Measurements from ENCODE around the gene C10orf120.

The C10orf120 gene

DNA sequence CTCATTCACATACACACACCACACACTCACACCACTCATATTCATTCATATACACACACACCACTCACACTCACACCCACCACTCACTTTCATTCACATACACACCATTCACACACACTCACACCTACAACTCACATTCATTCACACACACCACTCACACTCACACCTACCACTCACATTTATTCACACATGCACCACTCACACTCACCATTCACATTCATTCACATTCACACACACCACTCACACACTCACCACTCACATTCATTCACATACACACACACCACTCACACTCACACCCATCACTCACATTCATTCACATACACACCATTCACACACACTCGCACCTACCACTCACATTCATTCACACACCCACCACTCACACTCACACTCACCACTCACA, 25.4 kb upstream of the C10orf120 start:
- Mint-ChIP-seq H3K27ac (no peak overlapping the region), H3K9me3 (no peaks in the 10 kb centered on the region), H3K27me3 (ENCODE audit: low read depth, poor library complexity) (peaks cover 17% of the 10 kb centered on the region), H3K4me3 (no peak overlapping the region), H3K36me3 (ENCODE audit: low read depth) (no peaks in the 10 kb centered on the region), H3K4me1 (no peaks in the 10 kb centered on the region)
- TF ChIP-seq, protein P1, sequence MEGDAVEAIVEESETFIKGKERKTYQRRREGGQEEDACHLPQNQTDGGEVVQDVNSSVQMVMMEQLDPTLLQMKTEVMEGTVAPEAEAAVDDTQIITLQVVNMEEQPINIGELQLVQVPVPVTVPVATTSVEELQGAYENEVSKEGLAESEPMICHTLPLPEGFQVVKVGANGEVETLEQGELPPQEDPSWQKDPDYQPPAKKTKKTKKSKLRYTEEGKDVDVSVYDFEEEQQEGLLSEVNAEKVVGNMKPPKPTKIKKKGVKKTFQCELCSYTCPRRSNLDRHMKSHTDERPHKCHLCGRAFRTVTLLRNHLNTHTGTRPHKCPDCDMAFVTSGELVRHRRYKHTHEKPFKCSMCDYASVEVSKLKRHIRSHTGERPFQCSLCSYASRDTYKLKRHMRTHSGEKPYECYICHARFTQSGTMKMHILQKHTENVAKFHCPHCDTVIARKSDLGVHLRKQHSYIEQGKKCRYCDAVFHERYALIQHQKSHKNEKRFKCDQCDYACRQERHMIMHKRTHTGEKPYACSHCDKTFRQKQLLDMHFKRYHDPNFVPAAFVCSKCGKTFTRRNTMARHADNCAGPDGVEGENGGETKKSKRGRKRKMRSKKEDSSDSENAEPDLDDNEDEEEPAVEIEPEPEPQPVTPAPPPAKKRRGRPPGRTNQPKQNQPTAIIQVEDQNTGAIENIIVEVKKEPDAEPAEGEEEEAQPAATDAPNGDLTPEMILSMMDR (IDR thresholded peaks at IDR 0.05): no peak
- DNase-seq: no peak

DNA sequence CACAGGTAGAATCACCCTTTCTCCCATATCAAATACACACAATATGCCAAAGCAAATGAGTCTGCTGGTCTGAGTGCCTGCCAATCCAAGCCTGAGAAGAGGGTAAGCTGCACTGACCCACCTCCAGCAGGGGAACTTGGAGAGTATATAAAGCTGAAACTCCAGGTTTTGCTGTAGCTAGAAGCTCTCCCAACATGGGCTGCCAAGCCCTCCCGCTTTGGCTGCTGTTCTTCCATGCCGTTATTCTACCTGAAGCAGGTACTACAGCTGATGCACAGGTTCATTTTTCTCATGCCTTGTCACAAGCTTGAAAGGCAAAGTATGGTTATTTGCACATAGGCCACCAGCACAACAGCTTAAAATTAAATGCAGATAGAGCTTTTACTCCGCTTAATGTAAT, 21.5 kb upstream of the C10orf120 start:
- Mint-ChIP-seq H3K27me3 (ENCODE audit: low read depth, poor library complexity) (peaks cover 16% of the 10 kb centered on the region), H3K4me3 (no peak overlapping the region), H3K4me1 (no peaks in the 10 kb centered on the region), H3K36me3 (ENCODE audit: low read depth) (no peaks in the 10 kb centered on the region), H3K27ac (no peak overlapping the region), H3K9me3 (no peaks in the 10 kb centered on the region)
- TF ChIP-seq, protein P1 (IDR thresholded peaks at IDR 0.05): no peak
- no peak for DNase-seq

DNA sequence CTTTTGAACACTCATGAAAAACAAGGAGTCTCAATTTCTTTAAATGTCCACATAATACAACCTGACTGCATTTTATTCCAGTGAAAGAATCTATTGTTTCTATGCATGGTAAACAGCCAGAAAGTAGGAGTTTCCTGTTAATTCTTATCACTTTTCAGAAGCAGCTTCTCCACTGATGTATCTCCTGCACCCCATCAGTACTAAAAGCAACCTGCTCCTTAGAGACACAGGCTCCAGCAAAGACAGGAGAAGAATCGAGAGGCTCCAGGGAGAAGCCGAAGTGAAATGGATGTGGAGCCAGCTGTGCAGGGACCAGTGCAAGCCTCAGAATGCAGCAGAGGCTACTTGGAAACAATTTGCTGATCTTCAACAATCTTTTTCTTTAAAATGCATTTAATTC, 16.4 kb upstream of the C10orf120 start:
- Mint-ChIP-seq H3K27me3 (ENCODE audit: low read depth, poor library complexity) (peaks cover 19% of the 10 kb centered on the region), H3K9me3 (no peaks in the 10 kb centered on the region), H3K27ac (no peak overlapping the region), H3K4me3 (no peak overlapping the region), H3K36me3 (ENCODE audit: low read depth) (no peaks in the 10 kb centered on the region), H3K4me1 (no peaks in the 10 kb centered on the region)
- TF ChIP-seq, protein P1 (IDR thresholded peaks at IDR 0.05): no peak
- no peak for DNase-seq

GRCh38 chr10:122715576-122715975, 15.9 kb upstream of the C10orf120 start:
- DNase-seq: no peak
- no peaks in the 10 kb centered on the region for H3K36me3 Mint-ChIP-seq (ENCODE audit: low read depth)
- peaks cover 18% of the 10 kb centered on the region for H3K27me3 Mint-ChIP-seq (ENCODE audit: low read depth, poor library complexity)
- TF ChIP-seq, protein P1 (IDR thresholded peaks at IDR 0.05): no peak
- no peaks in the 10 kb centered on the region for H3K9me3 Mint-ChIP-seq
- no peak overlapping the region for H3K27ac Mint-ChIP-seq
- no peak overlapping the region for H3K4me3 Mint-ChIP-seq
- no peaks in the 10 kb centered on the region for H3K4me1 Mint-ChIP-seq

- Mint-ChIP-seq H3K27ac (no peak overlapping the region), H3K9me3 (no peaks in the 10 kb centered on the region), H3K4me1 (no peaks in the 10 kb centered on the region), H3K4me3 (no peak overlapping the region), H3K36me3 (ENCODE audit: low read depth) (no peaks in the 10 kb centered on the region), H3K27me3 (ENCODE audit: low read depth, poor library complexity) (peaks cover 14% of the 10 kb centered on the region)
- TF ChIP-seq, protein P1 (IDR thresholded peaks at IDR 0.05): no peak
- no peak for DNase-seq
These were observed 13.6 kb upstream of the C10orf120 start for GRCh38 chr10:122713091-122713885.

DNA sequence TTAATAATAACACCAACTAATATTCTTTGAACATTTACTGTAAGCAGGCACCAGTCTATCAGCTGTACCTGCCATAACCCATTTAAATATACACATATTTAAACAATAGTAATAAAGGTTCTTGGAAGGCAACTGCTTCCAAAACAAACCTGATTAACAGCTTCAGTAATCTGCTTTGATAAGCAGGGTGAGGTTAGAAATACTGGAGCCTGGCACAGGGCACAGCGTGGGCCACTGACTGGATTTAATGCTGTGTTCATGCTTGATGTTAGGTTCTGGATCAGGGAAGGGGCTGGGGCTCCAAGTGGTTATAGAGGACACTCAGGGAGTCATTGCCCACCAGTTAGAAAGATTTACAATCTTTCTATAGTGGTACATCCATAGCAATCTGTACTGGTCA, 10.9 kb upstream of the C10orf120 start:
- peaks cover 14% of the 10 kb centered on the region for H3K27me3 Mint-ChIP-seq (ENCODE audit: low read depth, poor library complexity)
- H3K36me3 Mint-ChIP-seq (ENCODE audit: low read depth): no peaks in the 10 kb centered on the region
- no peak for DNase-seq
- no peaks in the 10 kb centered on the region for H3K9me3 Mint-ChIP-seq
- no peak overlapping the region for H3K27ac Mint-ChIP-seq
- H3K4me3 Mint-ChIP-seq: no peak overlapping the region
- TF ChIP-seq, protein P1 (IDR thresholded peaks at IDR 0.05): no peak
- no peaks in the 10 kb centered on the region for H3K4me1 Mint-ChIP-seq

All from nephron progenitor cell (in vitro differentiated cells).